SJSA1 (cell line): ENCODE data around the gene SLC25A29. TPM values are rescaled to one million over a fixed set of nuclear protein-coding genes. Genes with fewer than 3 reads are reported as not detected.
A peak's percentile ranks its signal among the peaks of the same experiment; 100 is the strongest.
"Not testable (repeated sequence)": the region's sequence is repeated elsewhere in the genome, so short reads cannot be mapped to it uniquely, and the experiment has no call there.

ENCODE experiments used
- DNase-seq, 2 experiments: peaks; one replicate each; pipeline ENCODE4 v3.0.0-alpha.2; 2015 to 2020; ENCODE audit warnings: low spot score in 2 of 2, low read depth in 1 of 2
- H3K27ac ChIP-seq: fragments of 250-450 bp; sonication (Bioruptor Pico); 2 replicates; pipeline ENCODE4 v1.5.1; 2020; ENCODE audit warnings: mild to moderate bottlenecking, moderate library complexity
- H3K27me3 ChIP-seq: fragments of 250-450 bp; sonication (Bioruptor Pico); replicated peaks from 2 replicates; pipeline ENCODE4 v1.5.1; 2020; ENCODE audit warnings: mild to moderate bottlenecking, moderate library complexity
- H3K36me3 ChIP-seq: fragments of 250-450 bp; sonication (Bioruptor Pico); 2 replicates; pipeline ENCODE4 v1.5.1; 2020; ENCODE audit warnings: mild to moderate bottlenecking
- H3K4me1 ChIP-seq: fragments of 250-450 bp; sonication (Bioruptor Pico); replicated peaks from 2 replicates; pipeline ENCODE4 v1.6.1; 2021; ENCODE audit warnings: mild to moderate bottlenecking
- H3K4me3 ChIP-seq: fragments of 250-450 bp; sonication (Bioruptor Pico); 2 replicates; pipeline ENCODE4 v1.5.1; 2020; ENCODE audit warnings: mild to moderate bottlenecking
- H3K9me3 ChIP-seq: fragments of 250-450 bp; sonication (Bioruptor Pico); replicated peaks from 2 replicates; pipeline ENCODE4 v1.5.1; 2020; ENCODE audit warnings: mild to moderate bottlenecking
- total RNA-seq: library from RNA; depleted of rRNA; stranded (reverse); fragments of >200 nt; shearing (Covaris generic); gene quantifications from 2 replicates; pipeline ENCODE4 v1.2.3, GENCODE V29; 2014; rRNA removed

The SLC25A29 gene, protein sequence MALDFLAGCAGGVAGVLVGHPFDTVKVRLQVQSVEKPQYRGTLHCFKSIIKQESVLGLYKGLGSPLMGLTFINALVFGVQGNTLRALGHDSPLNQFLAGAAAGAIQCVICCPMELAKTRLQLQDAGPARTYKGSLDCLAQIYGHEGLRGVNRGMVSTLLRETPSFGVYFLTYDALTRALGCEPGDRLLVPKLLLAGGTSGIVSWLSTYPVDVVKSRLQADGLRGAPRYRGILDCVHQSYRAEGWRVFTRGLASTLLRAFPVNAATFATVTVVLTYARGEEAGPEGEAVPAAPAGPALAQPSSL
- 13.2 and 22.3 TPM in 2 replicates for total RNA-seq

DNA sequence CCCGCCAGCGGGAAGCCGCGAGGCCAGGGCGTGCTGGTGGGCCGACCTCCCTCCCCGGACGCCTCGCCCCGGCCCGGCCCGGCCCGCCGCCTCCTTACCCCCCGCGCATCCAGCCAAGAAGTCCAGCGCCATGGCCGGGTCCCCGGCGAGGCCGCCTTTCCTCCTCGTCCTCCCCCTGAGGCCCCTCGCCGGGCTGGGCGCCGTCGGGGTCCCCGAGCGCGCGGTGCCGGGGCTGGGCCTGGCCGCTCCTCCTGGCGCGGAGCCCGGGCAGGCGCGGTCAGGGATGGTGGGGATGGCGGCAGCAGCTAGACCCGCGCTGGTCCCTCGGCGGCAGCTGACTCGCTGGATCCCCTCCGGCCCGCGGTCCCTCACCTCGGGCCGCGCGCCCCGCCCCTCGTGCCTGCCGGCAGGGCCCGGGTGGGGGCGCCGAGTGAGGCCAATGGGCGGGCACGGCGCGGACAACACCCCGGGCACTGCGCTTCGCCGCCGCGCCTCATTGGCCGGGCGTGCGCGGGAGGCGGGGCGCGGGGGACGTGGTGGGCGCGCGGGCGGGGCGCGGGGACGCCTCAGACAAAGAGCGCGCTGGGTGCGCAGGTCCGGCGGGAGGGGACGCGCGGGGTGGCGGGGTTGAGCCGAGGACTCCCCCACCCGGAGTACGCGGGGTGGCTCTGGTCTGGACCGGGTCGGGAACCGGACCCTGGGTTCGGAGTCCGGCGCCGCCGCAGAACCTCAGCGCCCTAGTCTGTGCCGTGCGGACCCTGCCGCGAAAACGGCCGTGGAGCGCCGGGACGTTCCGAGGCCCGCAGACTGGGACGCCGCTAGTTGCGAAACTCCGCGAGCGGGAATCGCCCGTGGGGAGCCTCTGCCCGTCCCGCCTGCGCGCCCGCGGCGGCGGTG lies at the start of gene SLC25A29:
SLC25A29 (minus strand) TSS at position 344 of the 897 bp plus-strand sequence; CDS start at position 132, 212 bp downstream.
- H3K36me3 ChIP-seq = peaks cover 16% of the 10 kb centered on the region
- peaks cover 45% of the 10 kb centered on the region for H3K4me1 ChIP-seq
- H3K9me3 ChIP-seq = no peaks in the 10 kb centered on the region
- no peak within 1 kb of the TSS; the same call in 1 of the 2 replicates for H3K27ac ChIP-seq
- H3K27me3 ChIP-seq = no peaks in the 10 kb centered on the region
- DNase-seq = peak; percentile 70 to 82
- peak within 1 kb of the TSS; percentile 77 for H3K4me3 ChIP-seq

DNA sequence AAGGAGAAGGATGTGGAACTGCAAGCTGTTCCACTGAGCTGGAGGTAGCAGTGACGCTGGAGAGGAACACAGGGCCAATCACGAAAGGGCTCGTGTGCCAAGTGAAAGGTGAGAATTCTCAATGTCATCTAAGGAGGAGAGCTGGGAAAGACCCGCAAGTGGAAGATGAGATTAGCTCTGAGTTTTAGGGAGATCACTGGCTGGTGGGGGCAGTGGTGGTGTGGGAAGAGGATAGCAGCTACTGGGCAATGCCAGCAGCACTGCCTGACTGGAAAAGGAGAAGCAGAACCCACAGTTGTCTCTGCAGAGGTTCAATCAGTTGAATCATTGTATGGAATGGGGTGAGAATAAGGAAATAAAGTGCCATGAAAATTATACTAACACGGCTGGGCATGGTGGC lies 44.7 kb upstream of the SLC25A29 start:
- Histone ChIP-seq H3K9me3 (no peaks in the 10 kb centered on the region), H3K4me1 (no peaks in the 10 kb centered on the region), H3K27ac (no peak overlapping the region), H3K4me3 (no peak overlapping the region), H3K27me3 (no peaks in the 10 kb centered on the region), H3K36me3 (peaks cover 77% of the 10 kb centered on the region)
- DNase-seq = no peak

DNA sequence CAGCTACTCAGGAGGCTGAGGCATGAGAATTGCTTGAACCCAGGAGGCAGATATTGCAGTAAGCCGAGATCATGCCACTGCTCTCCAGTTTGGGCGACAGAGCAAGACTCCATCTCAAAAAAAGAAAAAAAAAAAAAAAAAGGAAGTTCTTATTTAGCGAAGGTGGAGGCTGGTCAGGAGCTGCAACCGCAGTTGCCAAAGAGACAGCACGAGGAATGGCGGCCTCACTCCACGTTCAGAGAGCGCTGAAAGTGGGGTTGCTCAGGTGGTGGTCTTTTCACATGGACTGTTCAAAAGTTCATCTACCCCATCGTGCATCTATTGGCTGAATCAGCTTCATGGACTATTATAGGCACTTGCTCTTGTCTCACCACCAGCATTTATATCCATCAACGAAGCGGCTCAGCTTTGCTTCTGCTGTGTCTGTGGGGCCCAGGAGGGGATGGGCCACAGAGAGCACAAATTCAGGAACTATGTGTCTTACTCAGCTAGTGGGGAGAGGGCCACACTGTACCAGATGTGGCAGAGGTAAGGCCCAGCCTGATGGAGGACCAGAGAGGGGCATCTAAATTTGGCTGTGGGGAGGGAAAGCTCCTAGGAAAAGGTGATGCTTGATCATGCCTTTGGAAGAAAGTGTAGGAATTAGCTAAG lies 44.2 kb upstream of the SLC25A29 start:
- H3K9me3 ChIP-seq = no peaks in the 10 kb centered on the region
- no peak overlapping the region for H3K27ac ChIP-seq
- no peak overlapping the region for H3K4me3 ChIP-seq
- no peak for DNase-seq
- no peaks in the 10 kb centered on the region for H3K4me1 ChIP-seq
- H3K27me3 ChIP-seq = no peaks in the 10 kb centered on the region
- peaks cover 76% of the 10 kb centered on the region for H3K36me3 ChIP-seq

DNA sequence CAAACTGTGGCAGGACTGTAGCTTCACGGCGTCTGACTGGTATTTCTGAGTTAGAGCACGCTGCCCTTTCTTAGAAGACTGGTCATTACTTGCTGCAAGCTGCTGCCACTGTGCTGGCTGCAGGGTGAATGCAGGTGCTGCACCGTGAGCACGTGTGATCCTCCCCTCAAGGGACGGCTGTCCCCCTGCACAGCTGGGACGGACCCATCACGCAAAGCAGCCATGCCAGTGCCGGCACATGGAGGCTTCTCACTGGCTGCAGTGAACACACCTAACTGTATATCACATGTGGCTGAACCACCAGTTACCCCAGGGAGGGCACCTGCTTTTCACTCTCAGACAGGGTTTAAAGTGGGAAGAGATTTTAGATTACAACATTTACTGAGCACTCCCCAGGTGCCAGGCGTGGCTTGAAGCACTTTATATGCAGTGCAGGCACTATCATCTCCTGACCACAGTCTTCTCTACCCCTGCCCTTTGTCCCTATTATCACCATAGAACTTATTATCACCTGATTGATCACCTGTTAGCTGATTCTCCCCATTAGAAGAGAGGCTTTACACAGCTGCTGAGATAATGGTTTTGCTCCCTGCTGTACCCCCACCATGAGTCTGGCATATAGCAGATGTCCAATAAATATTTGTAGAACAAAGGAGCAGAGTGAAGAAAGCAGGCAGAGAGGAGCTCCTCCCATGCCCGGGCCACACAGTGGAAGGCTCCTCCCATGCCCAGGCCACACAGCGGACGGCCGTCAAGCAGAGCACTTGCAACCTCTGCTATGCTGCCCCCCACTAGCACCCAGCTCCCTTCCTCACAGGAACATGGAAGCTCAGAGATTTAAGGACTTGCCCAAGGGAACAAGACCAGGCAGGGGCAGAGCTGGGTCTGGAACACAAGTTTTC lies 42.8 kb upstream of the SLC25A29 start:
- Histone ChIP-seq H3K27me3 (no peaks in the 10 kb centered on the region), H3K36me3 (peaks cover 66% of the 10 kb centered on the region), H3K4me1 (no peaks in the 10 kb centered on the region), H3K27ac (no peak overlapping the region), H3K9me3 (no peaks in the 10 kb centered on the region), H3K4me3 (no peak overlapping the region)
- no peak for DNase-seq

DNA sequence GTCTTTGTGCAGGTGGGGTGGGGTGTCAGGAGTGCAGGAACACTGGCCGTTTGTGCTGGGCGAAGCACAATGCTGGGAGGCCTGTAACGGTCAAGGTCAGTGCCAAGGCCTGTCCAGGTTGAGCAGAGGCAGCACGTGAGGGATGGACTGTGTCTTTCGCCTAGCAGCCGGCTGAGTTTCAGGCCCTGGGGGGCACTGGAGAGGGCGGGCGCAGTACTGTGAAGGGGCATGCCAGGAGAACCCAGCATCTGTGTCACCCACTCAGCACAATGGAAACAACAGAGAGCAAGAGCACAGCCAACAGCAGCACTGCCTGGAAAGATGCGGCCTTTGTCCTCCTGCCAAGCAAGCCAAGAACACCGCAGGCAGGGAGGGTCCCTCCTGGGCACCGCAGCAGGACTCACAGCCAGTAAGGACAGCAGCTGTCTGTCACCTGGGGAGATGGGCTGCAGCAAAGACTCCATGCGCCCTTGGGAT lies 42.0 kb upstream of the SLC25A29 start:
- H3K9me3 ChIP-seq = no peaks in the 10 kb centered on the region
- no peaks in the 10 kb centered on the region for H3K4me1 ChIP-seq
- H3K27ac ChIP-seq = no peak overlapping the region
- H3K4me3 ChIP-seq = no peak overlapping the region
- no peak for DNase-seq
- H3K27me3 ChIP-seq = no peaks in the 10 kb centered on the region
- H3K36me3 ChIP-seq = peaks cover 60% of the 10 kb centered on the region

DNA sequence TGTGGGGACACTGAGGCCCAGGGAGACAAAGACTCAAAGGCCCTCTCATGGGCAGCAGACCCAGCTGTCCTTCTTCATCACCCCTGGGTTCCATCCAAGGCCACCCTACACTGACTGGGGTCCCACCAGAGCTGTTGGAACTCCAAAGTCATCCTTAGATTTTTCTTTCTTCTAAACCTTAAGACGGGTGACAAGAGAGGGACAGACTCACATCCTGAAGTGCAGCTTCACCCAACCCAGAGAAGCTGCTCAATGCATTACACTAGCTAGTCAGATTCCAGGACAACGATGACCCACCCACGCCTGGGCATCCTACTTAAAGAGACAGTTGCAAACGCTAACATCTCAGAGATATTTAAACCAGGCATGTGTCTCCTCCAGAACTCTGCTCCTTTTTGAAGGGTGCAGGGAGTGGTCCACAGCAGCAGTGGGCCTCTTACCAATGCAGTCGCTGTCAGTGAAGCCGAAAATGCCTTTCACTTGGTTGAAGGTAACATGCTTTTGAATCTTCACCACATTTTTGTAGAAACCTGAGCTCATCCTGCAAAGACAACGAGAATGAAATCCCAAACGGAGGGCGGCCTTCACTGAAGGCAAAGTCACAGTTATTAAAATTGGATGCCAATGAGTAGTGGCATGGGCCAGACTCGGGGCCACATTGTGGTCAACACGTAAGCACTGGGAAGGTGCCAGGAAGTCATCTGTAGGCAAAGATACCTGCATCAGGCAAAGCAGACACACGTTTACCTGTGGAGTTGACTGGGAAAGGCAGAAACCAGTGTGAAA lies 40.3 kb upstream of the SLC25A29 start:
- peaks cover 8% of the 10 kb centered on the region for H3K4me1 ChIP-seq
- no peak overlapping the region for H3K4me3 ChIP-seq
- no peak for DNase-seq
- H3K27ac ChIP-seq = no peak overlapping the region
- H3K27me3 ChIP-seq = no peaks in the 10 kb centered on the region
- H3K36me3 ChIP-seq = peaks cover 63% of the 10 kb centered on the region
- H3K9me3 ChIP-seq = no peaks in the 10 kb centered on the region

DNA sequence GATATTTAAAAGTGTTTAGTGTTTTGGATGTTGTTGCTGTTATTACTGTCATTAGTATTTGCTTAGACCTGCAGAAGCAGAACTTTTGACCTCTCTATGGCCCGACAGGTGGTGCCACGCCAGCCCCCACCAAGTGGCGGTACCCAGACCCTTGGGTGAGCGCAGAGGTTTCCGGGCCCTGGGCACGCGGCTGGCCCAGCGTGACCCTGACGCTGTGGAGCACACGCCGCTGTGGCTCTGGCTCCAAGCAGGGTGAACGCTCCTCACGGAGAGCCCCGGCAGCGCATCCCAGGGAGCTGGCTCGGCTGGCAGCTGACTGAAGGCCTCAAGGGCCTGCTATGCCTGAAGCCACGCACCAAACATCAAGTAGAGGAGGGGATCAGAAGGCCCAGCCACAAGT lies 39.5 kb upstream of the SLC25A29 start:
- no peak for DNase-seq
- no peaks in the 10 kb centered on the region for H3K27me3 ChIP-seq
- H3K4me3 ChIP-seq = no peak overlapping the region
- H3K9me3 ChIP-seq = no peaks in the 10 kb centered on the region
- H3K4me1 ChIP-seq = peaks cover 16% of the 10 kb centered on the region
- peaks cover 63% of the 10 kb centered on the region for H3K36me3 ChIP-seq
- no peak overlapping the region for H3K27ac ChIP-seq

- Histone ChIP-seq H3K4me1 (peaks cover 19% of the 10 kb centered on the region), H3K36me3 (peaks cover 66% of the 10 kb centered on the region)
- not testable (repeated sequence) for DNase-seq, H3K9me3 ChIP-seq, H3K4me3 ChIP-seq, H3K27me3 ChIP-seq, H3K27ac ChIP-seq
Observed at GRCh38 chr14:100344657-100345056, 38.4 kb upstream of the SLC25A29 start.

DNA sequence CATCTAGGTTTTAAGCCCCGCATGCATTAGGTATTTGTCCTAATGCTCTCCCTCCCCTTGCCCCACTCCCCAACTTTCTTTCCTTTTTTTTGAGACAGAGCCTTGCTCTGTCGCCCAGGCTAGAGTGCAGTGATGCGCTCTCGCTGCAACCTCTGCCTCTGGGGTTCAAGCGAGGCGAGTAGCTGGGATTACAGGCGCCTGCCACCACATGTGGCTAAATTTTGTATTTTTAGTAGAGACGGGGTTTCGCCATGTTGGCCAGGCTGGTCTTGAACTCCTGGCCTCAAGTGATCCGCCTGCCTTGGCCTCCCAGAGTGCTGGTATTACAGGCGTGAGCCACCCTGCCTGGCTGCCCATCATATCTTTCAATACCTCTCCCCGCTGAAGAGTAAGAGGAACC lies 36.6 kb upstream of the SLC25A29 start:
- peaks cover 64% of the 10 kb centered on the region for H3K36me3 ChIP-seq
- DNase-seq, H3K27me3 ChIP-seq, H3K4me3 ChIP-seq, H3K9me3 ChIP-seq, H3K27ac ChIP-seq: not testable (repeated sequence)
- H3K4me1 ChIP-seq = peaks cover 19% of the 10 kb centered on the region

DNA sequence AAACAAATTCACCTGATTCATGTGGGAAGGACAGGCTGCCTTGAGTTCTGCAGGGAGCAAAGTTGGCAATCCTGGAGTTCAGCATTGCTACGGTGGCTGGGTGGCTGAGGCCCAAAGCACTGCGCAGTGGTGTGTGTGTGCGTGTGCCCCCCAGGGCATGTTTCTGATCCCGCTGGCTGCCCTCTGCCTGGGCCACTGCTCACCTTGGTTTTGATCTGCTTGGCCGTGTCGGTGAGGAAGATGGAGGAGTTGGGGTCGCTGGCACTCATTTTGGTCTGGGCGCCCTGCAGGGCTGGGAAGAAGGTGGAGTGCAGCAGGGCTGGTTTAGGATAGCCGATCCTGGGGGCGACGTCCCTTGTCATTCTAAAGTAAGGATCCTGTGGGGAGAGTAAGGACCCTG lies 36.0 kb upstream of the SLC25A29 start:
- Histone ChIP-seq H3K4me3 (no peak overlapping the region), H3K9me3 (no peaks in the 10 kb centered on the region), H3K27ac (peak overlapping the region; percentile 82), H3K4me1 (peaks cover 19% of the 10 kb centered on the region), H3K36me3 (peaks cover 68% of the 10 kb centered on the region), H3K27me3 (no peaks in the 10 kb centered on the region)
- no peak for DNase-seq

DNA sequence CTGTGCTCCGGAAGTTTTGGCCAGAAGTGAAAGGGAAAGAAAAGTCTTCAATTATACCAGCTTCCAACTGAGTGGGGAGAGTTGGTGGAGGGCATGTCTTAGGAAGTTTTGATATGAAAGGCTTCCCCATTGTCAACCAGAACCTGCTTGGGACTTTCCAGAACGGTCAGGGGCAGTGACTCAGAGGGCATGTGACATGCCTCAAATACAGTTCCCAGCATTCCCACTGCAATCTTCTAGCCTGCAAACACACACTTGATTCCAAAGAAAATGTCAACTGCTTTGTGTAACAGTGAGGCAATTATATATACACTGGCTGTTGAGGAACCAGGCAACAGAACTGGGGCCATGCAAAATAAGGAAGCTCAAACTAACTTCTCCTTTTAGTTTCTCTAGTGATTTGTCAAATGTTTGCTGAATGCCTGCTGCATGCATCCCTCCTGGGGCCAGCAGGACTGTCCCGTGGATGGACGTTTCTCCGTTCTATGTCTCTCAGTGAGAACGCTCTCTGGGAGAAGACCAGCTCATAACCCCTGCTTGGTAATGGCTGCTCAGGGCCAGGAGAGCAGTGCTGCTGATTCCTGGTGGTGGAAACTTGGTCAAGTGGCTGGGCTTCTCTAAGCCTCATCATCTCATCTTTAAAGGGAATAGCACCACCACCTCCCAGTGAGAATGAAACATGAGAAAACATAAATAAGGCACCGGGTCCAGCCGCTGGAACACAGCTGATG lies 35.2 kb upstream of the SLC25A29 start:
- DNase-seq = peak; percentile 78 to 83
- H3K27me3 ChIP-seq = no peaks in the 10 kb centered on the region
- H3K27ac ChIP-seq = peak overlapping the region; percentile 82
- H3K4me3 ChIP-seq = no peak overlapping the region
- H3K36me3 ChIP-seq = peaks cover 68% of the 10 kb centered on the region
- peaks cover 19% of the 10 kb centered on the region for H3K4me1 ChIP-seq
- H3K9me3 ChIP-seq = no peaks in the 10 kb centered on the region

GRCh38 chr14:100340423-100340813 lies 34.2 kb upstream of the SLC25A29 start:
- peaks cover 69% of the 10 kb centered on the region for H3K36me3 ChIP-seq
- no peak overlapping the region for H3K4me3 ChIP-seq
- no peak for DNase-seq
- peak overlapping the region; percentile 82; the same call in 1 of the 2 replicates for H3K27ac ChIP-seq
- no peaks in the 10 kb centered on the region for H3K27me3 ChIP-seq
- H3K9me3 ChIP-seq = no peaks in the 10 kb centered on the region
- peaks cover 19% of the 10 kb centered on the region for H3K4me1 ChIP-seq
